ACC112 (cell line): ENCODE results near the gene NOD2.
A peak's percentile ranks its signal among the peaks of the same experiment; 100 is the strongest.

Source experiments
- H2AFZ ChIP-seq: fragments of 200-600 bp; sonication (generic); one replicate; pipeline ENCODE4 v1.6.0; 2017; ENCODE audit warnings: antibody characterized with exemption, low read length; ENCODE audit not compliant: unreplicated experiment
- H3K27ac ChIP-seq: fragments of 200-600 bp; sonication (generic); 2 replicates; pipeline ENCODE4 v1.5.1; 2014; ENCODE audit warnings: low read depth, mild to moderate bottlenecking, antibody characterized with exemption, low read length, moderate library complexity
- H3K27me3 ChIP-seq: fragments of 200-600 bp; sonication (generic); 2 replicates; pipeline ENCODE4 v1.6.1; 2014; ENCODE audit warnings: mild to moderate bottlenecking, antibody characterized with exemption, low read length, moderate library complexity, mixed read lengths; ENCODE audit not compliant: insufficient read depth
- H3K36me3 ChIP-seq: fragments of 200-600 bp; sonication (generic); 2 replicates; pipeline ENCODE4 v1.6.1; 2016; ENCODE audit warnings: mild to moderate bottlenecking, antibody characterized with exemption, low read length, moderate library complexity, mixed read lengths; ENCODE audit not compliant: insufficient read depth
- H3K4me1 ChIP-seq: fragments of 200-600 bp; sonication (generic); one replicate; pipeline ENCODE4 v1.6.1; 2016; ENCODE audit warnings: low read length, mixed read lengths; ENCODE audit not compliant: insufficient read depth, unreplicated experiment, control insufficient read depth
- H3K4me3 ChIP-seq: fragments of 200-600 bp; sonication (generic); 2 replicates; pipeline ENCODE4 v1.5.1; 2014; ENCODE audit warnings: mild to moderate bottlenecking, low read depth, low read length
- H3K79me2 ChIP-seq: fragments of 200-600 bp; sonication (generic); one replicate; pipeline ENCODE4 v1.6.0; 2016; ENCODE audit warnings: low read length; ENCODE audit not compliant: control insufficient read depth, unreplicated experiment, insufficient read depth

NOD2 gene

DNA sequence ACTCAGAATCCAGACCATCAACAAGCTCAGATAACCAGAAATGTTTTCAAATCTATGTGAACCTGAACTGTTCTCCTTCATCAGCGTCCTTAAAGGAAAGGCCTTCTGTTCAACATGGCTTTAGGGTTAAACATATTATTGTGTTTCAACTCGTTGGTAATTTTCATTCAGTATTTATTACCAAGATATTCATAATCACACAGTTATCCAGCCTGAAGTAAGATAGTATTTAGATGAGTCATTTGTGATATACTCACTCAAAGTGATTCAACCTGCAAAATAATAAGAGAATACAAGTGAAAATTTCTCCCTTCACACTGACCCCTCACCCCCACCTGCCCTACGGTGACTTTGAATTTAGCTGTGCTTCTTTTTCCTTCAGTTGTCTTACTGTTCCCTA lies 51.5 kb downstream of the NOD2 start:
- Histone ChIP-seq H3K27ac (peak overlapping the region; percentile 88), H3K4me3 (peak overlapping the region; percentile 95), H3K36me3 (peaks cover 6% of the 10 kb centered on the region), H3K4me1 (peaks cover 35% of the 10 kb centered on the region), H2AFZ (no peak overlapping the region), H3K27me3 (no peaks in the 10 kb centered on the region), H3K79me2 (peaks cover 28% of the 10 kb centered on the region)

DNA sequence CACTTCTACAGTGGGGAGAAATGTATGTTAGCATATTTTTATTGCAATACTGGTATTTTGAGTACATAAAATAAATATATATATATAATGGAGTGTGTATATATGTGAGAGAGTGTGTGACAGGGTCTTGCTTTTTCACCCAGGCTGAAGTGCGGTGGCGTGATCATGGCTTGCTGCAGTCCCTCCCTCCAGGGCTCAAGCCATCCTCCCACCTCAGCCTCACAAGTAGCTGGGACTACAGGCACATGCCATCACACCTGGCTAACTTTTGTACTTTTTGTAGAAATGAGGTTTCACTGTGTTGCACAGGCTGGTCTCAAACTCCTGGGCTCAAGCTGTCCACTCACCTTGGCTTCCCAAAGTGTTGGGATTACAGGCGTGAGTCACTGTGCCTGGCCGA lies 52.5 kb downstream of the NOD2 start:
- H3K79me2 ChIP-seq: peaks cover 30% of the 10 kb centered on the region
- H2AFZ ChIP-seq: no peak overlapping the region
- peaks cover 31% of the 10 kb centered on the region for H3K4me1 ChIP-seq
- H3K27ac ChIP-seq: no peak overlapping the region
- H3K36me3 ChIP-seq: peaks cover 11% of the 10 kb centered on the region
- no peaks in the 10 kb centered on the region for H3K27me3 ChIP-seq
- H3K4me3 ChIP-seq: no peak overlapping the region

GRCh38 chr16:50747207-50747956 lies 54.0 kb downstream of the NOD2 start:
- no peak overlapping the region for H2AFZ ChIP-seq
- H3K4me1 ChIP-seq: peaks cover 26% of the 10 kb centered on the region
- H3K36me3 ChIP-seq: peaks cover 15% of the 10 kb centered on the region
- H3K4me3 ChIP-seq: no peak overlapping the region
- peaks cover 28% of the 10 kb centered on the region for H3K79me2 ChIP-seq
- H3K27me3 ChIP-seq: no peaks in the 10 kb centered on the region
- H3K27ac ChIP-seq: no peak overlapping the region

GRCh38 chr16:50751528-50751927 lies 58.1 kb downstream of the NOD2 start:
- H3K4me1 ChIP-seq: no peaks in the 10 kb centered on the region
- peaks cover 31% of the 10 kb centered on the region for H3K36me3 ChIP-seq
- peaks cover 16% of the 10 kb centered on the region for H3K79me2 ChIP-seq
- no peaks in the 10 kb centered on the region for H3K27me3 ChIP-seq
- no peak overlapping the region for H3K27ac ChIP-seq
- no peak overlapping the region for H2AFZ ChIP-seq
- no peak overlapping the region for H3K4me3 ChIP-seq

- H3K36me3 ChIP-seq: peaks cover 31% of the 10 kb centered on the region
- H3K4me3 ChIP-seq: no peak overlapping the region
- H3K27me3 ChIP-seq: no peaks in the 10 kb centered on the region
- H3K27ac ChIP-seq: no peak overlapping the region
- no peaks in the 10 kb centered on the region for H3K4me1 ChIP-seq
- no peak overlapping the region for H2AFZ ChIP-seq
- H3K79me2 ChIP-seq: peaks cover 9% of the 10 kb centered on the region
These were observed 59.2 kb downstream of the NOD2 start for GRCh38 chr16:50752471-50753235.

DNA sequence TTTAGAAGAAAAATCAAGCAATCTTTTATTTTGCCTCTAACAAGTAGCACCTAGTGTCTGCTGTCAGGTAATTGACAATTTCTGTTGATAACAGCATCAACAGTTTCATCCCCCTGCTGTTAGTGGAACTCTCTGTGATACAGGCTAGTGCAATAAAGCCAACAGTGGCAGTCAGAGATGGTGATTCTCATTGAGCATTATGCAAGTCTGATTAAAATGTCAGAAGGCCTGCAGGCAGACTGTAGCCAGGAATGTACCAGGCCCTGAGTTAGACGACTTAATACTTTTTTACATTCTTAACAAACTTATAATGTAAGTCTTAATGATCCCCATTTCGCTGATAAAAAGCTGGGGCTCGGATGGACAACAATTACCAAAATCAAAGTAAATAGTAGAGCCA lies 63.1 kb downstream of the NOD2 start:
- H3K79me2 ChIP-seq: no peaks in the 10 kb centered on the region
- H2AFZ ChIP-seq: no peak overlapping the region
- peaks cover 24% of the 10 kb centered on the region for H3K36me3 ChIP-seq
- H3K4me3 ChIP-seq: no peak overlapping the region
- no peak overlapping the region for H3K27ac ChIP-seq
- no peaks in the 10 kb centered on the region for H3K4me1 ChIP-seq
- no peaks in the 10 kb centered on the region for H3K27me3 ChIP-seq

DNA sequence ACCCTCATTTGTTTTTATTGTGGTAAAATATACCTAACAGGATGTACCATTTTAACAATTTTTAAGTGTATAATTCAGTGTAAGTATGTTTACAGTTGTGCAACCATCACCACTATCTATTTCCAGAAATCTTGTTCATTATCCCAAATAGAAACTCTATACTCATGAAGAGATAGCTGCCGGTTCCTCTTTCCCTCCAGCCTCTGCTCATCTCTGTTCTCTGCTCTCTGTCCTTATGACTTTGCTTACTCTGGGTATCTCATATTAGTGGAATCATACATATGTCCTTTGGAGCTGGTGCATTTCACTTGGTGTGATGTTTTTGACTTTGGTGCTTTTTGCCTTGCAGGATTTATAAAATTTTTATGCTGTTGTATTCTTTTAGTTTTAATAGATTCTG lies 67.9 kb downstream of the NOD2 start:
- H3K36me3 ChIP-seq: peaks cover 42% of the 10 kb centered on the region
- H3K79me2 ChIP-seq: peaks cover 4% of the 10 kb centered on the region
- no peak overlapping the region for H3K27ac ChIP-seq
- no peak overlapping the region for H3K4me3 ChIP-seq
- no peak overlapping the region for H2AFZ ChIP-seq
- no peaks in the 10 kb centered on the region for H3K27me3 ChIP-seq
- H3K4me1 ChIP-seq: peaks cover 8% of the 10 kb centered on the region

DNA sequence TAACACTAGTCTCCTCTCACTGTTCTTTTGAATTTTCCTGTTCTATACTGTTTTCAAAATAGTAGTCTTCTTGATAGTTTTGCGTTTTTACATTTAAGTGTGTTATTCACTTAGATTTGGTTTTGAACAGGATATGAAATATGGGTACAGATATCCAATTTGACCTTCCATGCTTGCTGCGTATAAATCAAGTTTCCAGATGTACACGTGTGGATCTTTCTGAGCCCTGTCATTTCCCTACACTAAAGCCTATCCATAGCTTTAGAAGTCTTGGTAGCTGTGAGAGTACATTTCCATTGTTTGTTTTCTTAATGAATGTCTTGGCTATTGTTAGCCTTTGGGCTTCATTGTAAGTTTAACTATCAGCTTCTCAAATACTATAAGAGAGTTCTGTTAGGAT lies 68.8 kb downstream of the NOD2 start:
- H3K36me3 ChIP-seq: peaks cover 48% of the 10 kb centered on the region
- no peak overlapping the region for H2AFZ ChIP-seq
- peaks cover 8% of the 10 kb centered on the region for H3K4me1 ChIP-seq
- H3K79me2 ChIP-seq: peaks cover 4% of the 10 kb centered on the region
- H3K4me3 ChIP-seq: no peak overlapping the region
- no peak overlapping the region for H3K27ac ChIP-seq
- no peaks in the 10 kb centered on the region for H3K27me3 ChIP-seq

GRCh38 chr16:50763211-50763610 lies 69.8 kb downstream of the NOD2 start:
- no peak overlapping the region for H3K27ac ChIP-seq
- no peak overlapping the region for H2AFZ ChIP-seq
- no peaks in the 10 kb centered on the region for H3K27me3 ChIP-seq
- no peak overlapping the region for H3K4me3 ChIP-seq
- peaks cover 8% of the 10 kb centered on the region for H3K4me1 ChIP-seq
- peaks cover 48% of the 10 kb centered on the region for H3K36me3 ChIP-seq
- peaks cover 4% of the 10 kb centered on the region for H3K79me2 ChIP-seq

GRCh38 chr16:50765260-50765659 lies 71.9 kb downstream of the NOD2 start:
- H3K4me1 ChIP-seq: peaks cover 8% of the 10 kb centered on the region
- peaks cover 4% of the 10 kb centered on the region for H3K79me2 ChIP-seq
- no peak overlapping the region for H3K27ac ChIP-seq
- no peak overlapping the region for H2AFZ ChIP-seq
- no peaks in the 10 kb centered on the region for H3K27me3 ChIP-seq
- H3K4me3 ChIP-seq: no peak overlapping the region
- H3K36me3 ChIP-seq: peaks cover 49% of the 10 kb centered on the region

- Histone ChIP-seq H2AFZ (no peak overlapping the region), H3K4me3 (no peak overlapping the region), H3K36me3 (peaks cover 49% of the 10 kb centered on the region), H3K79me2 (peaks cover 4% of the 10 kb centered on the region), H3K4me1 (peaks cover 9% of the 10 kb centered on the region), H3K27ac (no peak overlapping the region), H3K27me3 (no peaks in the 10 kb centered on the region)
These were observed 72.5 kb downstream of the NOD2 start for GRCh38 chr16:50765861-50766260.
